Omental fat pad (tissue), 4 donors: ENCODE data around the gene AGT. TPM values are rescaled to one million over a fixed set of nuclear protein-coding genes. Genes with fewer than 3 reads are reported as not detected.

ENCODE experiments used
- ATAC-seq: fragments of 150-250 bp; one replicate; pipeline ENCODE4 v1.9.1; 2016; ENCODE audit warnings: mild to moderate bottlenecking, moderate library complexity; ENCODE audit not compliant: low FRiP score
- DNase-seq: peaks from one replicate; pipeline ENCODE4 v3.0.0-alpha.2; 2019; ENCODE audit warnings: low spot score
- total RNA-seq, 4 donors: library from RNA; depleted of rRNA; stranded (reverse); fragments of >200 nt; gene quantifications; one replicate each; pipeline ENCODE4 v1.1.0, GENCODE V29; 2016
- TF ChIP-seq, protein P1 (sequence below), 3 donors: fragments of 450-650 bp; IDR thresholded peaks; one replicate each; pipeline ENCODE4 v1.5.1; 2016 to 2017; ENCODE audit warnings: antibody characterized with exemption in 3 of 3, mild to moderate bottlenecking in 3 of 3, moderate library complexity in 2 of 3

Gene AGT
- total RNA-seq, 4 donors from 2014 or later, result 2.5 to 10.7 (median 4.0) TPM

DNA sequence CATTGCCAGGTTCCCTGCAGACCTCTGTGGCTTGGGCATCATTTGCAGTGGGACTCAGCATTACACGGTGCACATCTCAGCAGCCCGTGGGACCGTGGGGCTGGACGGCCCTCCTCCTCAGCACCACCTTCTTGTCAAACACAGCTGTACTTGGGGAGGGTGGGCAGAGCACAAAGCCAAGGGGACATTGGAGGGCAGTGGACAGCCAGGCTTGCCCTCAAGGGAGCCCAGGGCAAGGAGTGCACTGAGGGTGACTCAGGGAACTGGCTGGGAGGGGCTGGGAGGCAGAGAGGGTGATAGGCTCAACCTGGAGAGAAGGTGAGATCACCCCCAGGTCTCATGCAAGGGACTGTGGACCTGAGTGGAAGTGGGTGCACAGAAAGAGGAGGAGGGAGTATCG lies 36.7 kb upstream of the AGT start:
- TF ChIP-seq, protein P1, sequence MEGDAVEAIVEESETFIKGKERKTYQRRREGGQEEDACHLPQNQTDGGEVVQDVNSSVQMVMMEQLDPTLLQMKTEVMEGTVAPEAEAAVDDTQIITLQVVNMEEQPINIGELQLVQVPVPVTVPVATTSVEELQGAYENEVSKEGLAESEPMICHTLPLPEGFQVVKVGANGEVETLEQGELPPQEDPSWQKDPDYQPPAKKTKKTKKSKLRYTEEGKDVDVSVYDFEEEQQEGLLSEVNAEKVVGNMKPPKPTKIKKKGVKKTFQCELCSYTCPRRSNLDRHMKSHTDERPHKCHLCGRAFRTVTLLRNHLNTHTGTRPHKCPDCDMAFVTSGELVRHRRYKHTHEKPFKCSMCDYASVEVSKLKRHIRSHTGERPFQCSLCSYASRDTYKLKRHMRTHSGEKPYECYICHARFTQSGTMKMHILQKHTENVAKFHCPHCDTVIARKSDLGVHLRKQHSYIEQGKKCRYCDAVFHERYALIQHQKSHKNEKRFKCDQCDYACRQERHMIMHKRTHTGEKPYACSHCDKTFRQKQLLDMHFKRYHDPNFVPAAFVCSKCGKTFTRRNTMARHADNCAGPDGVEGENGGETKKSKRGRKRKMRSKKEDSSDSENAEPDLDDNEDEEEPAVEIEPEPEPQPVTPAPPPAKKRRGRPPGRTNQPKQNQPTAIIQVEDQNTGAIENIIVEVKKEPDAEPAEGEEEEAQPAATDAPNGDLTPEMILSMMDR (IDR thresholded peaks at IDR 0.05), result no peak
- no peak for ATAC-seq
- no peak for DNase-seq

DNA sequence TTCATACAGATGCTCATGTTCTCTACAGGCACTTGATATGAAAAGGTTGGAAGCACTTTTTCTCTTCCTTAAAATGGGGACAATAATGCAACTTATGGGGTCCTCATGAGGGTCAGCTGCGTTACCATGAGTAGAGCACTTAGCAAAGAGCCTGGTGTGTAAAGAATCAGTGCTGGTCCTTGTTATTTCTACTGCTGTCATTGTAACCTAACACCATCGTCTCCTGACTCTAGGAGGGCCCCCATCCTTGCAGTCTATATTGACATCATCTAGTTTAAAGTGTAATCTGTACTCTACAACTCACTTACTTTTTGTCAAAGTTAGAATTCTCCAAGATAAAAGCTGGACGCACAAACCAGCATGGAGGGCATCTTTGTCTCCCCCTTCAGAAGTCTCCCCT lies 35.7 kb upstream of the AGT start:
- ATAC-seq (no peak), DNase-seq (no peak)
- TF ChIP-seq, protein P1 (IDR thresholded peaks at IDR 0.05), result no peak

GRCh38 chr1:230749150-230749549 lies 35.2 kb upstream of the AGT start:
- DNase-seq, result no peak
- no peak for ATAC-seq
- TF ChIP-seq, protein P1 (IDR thresholded peaks at IDR 0.05), result no peak

DNA sequence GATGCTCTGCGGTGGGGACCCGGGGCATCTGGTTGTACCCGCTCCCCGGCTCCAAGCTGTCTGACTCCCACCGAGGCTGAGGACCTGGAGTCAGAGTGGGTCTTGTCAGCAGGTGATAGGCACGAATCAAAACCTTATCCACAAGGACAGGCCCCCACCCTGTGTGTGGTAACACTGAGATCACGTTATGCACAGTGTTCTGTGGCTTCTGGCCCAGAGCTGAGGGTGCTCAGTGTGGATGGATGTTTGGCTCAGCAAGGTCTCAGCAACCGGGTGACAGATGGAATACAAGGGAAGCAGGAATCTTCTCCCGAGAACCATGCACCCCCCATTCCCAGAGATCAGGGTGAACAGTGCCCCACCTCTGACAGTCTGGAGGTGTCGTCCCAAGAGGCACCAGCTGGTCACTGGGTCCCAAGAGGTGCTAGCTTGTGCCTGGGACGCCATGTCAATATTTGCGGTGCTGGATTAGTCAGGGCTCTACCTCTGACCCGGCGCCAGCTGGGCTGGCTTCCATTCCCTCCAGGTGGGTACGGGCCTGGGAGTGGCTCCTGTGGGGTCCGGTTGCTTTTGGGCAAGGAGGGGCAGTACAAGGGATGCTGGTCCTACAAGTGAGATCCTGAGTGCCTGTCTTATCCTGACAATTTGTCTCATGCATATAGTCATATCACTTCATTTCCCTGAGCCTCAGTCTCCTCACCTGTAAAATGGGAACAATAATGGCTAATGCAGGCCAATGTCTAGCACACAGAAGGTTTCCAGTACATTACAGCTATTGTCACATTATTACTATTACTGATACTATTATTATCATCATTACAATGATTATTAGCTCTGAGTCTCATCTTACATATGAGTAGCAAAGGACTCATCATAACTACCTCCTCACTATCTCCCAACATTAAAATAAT lies 34.2 kb upstream of the AGT start:
- no peak for DNase-seq
- TF ChIP-seq, protein P1 (IDR thresholded peaks at IDR 0.05), result no peak
- ATAC-seq, result no peak

- ATAC-seq, result no peak
- no peak for DNase-seq
- TF ChIP-seq, protein P1 (IDR thresholded peaks at IDR 0.05), result no peak
Observed at GRCh38 chr1:230747127-230747730, 33.3 kb upstream of the AGT start, which contains the start of gene CAPN9. TSS of gene CAPN9 (plus strand) at chr1:230747388. CDS start at chr1:230747497, 109 bp downstream.

DNA sequence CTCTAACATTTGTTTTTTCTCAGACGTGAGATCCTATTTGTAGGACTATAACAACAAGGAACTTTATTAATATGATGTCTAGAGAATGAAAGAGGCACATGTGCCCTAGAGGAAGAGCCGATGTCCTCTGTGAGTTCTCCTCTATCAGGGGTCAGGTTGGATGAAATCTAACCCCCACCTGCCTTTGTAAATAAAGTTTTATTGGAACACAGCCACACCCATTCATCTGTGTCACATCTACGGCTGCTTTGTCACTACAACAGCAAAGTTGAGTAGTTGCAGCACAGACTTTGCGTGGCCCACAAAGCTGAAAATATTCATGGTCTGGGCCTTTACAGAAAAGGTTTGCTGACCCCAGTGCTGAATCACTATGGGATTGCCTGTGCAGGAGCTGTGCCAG lies 32.7 kb upstream of the AGT start:
- TF ChIP-seq, protein P1 (IDR thresholded peaks at IDR 0.05), result no peak
- DNase-seq, result no peak
- no peak for ATAC-seq
